Motor neuron (in vitro differentiated cells): Measurements from ENCODE around the gene PARN. TPM values are rescaled to one million over a fixed set of nuclear protein-coding genes. Genes with fewer than 3 reads are reported as not detected.

ENCODE experiments used
- ATAC-seq, 8 experiments: fragments of 200-7000 bp; cut with Tn5 transposase; replicated peaks in 6 of 8; 2 replicates each; pipeline ENCODE4 v1.8.0; 2021; ENCODE audit warnings: mild to moderate bottlenecking in 8 of 8, moderate library complexity in 8 of 8
- H3K27ac ChIP-seq, 2 donors: fragments of 250-450 bp; sonication (Bioruptor Pico); 2 replicates each; pipeline ENCODE4 v1.9.0; 2021; ENCODE audit warnings: antibody characterized with exemption in 2 of 2, mild to moderate bottlenecking in 2 of 2, moderate library complexity in 1 of 2
- H3K4me1 ChIP-seq, 2 donors: fragments of 250-450 bp; sonication (Bioruptor Pico); replicated peaks in 1 of 2; 2 replicates each; pipeline ENCODE4 v1.6.1; 2021; ENCODE audit warnings: antibody characterized with exemption in 2 of 2, mild to moderate bottlenecking in 2 of 2, moderate library complexity in 1 of 2
- H3K4me3 ChIP-seq, 5 donors: fragments of 250-450 bp; sonication (Bioruptor Pico); 2 replicates each; pipeline ENCODE4 v1.9.0; 2021; ENCODE audit warnings: antibody characterized with exemption in 5 of 5, mild to moderate bottlenecking in 5 of 5, moderate library complexity in 4 of 5
- WGBS, 10 experiments: fragments of 450-650 bp; shearing (Covaris generic); methylation state at CpG; one replicate each; pipeline ENCODE4 v1.0.0; 2022; 5-methylcytosine and 5-hydroxymethylcytosine counted together
- in situ Hi-C, 9 experiments: fragments of 400-800 bp; cut with MboI; loops; one replicate each; pipeline ENCODE4 v1.15.0; 2021; ENCODE audit warnings: low sequenced_read_pairs in 9 of 9, low pct_unique_long_range_greater_than_20kb in 2 of 9; ENCODE audit not compliant: unreplicated experiment in 9 of 9
- total RNA-seq, 8 experiments: library from RNA; unstranded; fragments of 300-600 nt; gene quantifications; 2 replicates each; pipeline versions ENCODE4 v1.2.3 to v1.2.4, GENCODE V29; 2022

Gene PARN
- total RNA-seq, 8 experiments from 2014 or later = 16.0 to 60.6 (median 27.5) TPM

DNA sequence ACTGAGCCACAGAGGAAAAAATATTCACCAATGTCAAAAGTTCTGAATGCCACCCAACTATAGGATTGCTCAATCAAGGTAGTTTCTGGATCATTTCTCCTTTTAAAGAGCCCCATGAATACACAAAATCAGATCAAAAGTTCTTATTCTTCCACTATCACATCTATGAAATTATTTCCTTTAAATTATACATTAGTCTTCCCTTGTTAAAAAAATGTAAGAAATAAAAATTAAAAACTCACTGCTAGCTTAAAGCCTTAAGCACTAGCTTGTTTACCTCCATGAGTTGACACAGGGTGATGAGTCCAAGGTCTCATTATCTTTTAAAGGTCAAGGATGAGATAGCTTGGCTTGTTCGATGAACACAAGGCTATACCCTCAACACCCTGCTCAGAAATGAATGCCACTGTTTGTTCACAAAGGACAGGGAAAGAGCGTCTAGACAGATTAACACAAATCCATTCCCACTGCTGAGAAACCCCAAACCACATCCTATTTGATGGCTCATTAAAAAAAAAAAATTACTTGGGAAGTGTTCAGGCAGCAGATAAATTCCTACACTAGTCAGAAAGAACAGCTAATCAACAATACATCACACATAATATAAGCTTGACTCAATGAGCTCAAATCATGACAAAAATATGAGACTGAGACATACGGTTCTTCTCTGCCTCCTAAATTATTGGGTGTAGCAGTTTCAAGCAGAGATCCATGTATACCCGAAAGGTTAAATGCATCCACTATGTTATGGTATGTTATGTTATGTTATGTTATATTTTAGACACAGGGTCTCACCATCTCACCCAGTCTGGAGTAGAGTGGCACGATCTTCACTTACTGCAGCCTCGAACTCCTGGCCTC, 118.9 kb downstream of the PARN start:
- 17 to 100% (median 86%) methylated on average over 1 to 6 of the region's 6 CpGs; no CpG with 5 or more reads in 1 of the 10 experiments for WGBS, 10 experiments
- no peak overlapping the region for H3K4me3 ChIP-seq
- ATAC-seq = no peak
- H3K27ac ChIP-seq = no peak overlapping the region
- H3K4me1 ChIP-seq = no peaks in the 10 kb centered on the region
- in situ Hi-C loops = loop anchor here in 1 of 9 experiments (25.0 kb wide), 1 partner anchor 574 kb away; no protein-coding TSS in a partner anchor

DNA sequence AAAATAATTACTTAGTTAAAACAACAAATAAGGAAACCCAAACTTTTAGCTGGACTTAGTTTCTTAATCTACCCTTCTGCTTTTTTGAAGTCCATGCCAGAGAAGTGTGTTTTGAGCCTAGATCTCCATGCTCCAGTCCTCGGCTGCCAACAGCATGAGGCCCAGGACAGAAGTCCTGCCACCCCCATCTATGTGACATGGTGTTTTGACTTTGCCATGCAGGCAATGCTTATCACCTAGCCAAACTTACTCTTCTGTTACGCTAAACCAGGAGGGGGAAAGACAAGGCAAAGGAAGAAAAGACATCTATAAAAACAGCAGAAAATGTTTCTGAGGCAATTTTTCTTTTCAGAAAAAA, 119.5 kb downstream of the PARN start:
- in situ Hi-C loops = loop anchor here in 1 of 9 experiments (25.0 kb wide), 1 partner anchor 573 kb away; no protein-coding TSS in a partner anchor
- Histone ChIP-seq H3K4me1 (no peaks in the 10 kb centered on the region), H3K4me3 (no peak overlapping the region), H3K27ac (no peak overlapping the region)
- WGBS, 10 experiments = 86 to 100% (median 100%) methylated on average over 1 to 2 of the region's 2 CpGs; no CpG with 5 or more reads in 4 of the 10 experiments
- ATAC-seq = no peak

DNA sequence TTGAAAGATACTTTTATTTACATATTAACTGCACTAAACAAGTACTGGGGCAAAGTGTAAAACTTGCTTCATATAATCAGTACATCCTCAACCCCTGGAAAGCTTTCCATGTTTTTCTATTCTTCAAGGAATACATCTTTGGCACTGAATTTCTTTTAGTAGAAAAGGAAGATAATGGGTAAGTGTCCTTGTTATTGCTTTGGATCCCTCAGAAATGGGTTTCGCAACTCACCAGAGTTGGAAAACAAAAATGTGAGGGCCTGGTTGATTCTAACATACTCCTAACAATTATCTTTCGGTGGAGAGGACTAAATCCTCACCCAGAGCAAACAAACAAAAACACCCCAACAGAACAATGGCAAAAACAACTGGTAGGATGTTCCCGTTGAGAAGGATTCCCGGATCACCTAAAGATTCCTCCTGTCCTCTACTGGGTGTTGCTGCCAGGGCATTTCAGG, 120.4 kb downstream of the PARN start:
- H3K27ac ChIP-seq = no peak overlapping the region
- in situ Hi-C loops = loop anchor here in 1 of 9 experiments (25.0 kb wide), 1 partner anchor 572 kb away; no protein-coding TSS in a partner anchor

DNA sequence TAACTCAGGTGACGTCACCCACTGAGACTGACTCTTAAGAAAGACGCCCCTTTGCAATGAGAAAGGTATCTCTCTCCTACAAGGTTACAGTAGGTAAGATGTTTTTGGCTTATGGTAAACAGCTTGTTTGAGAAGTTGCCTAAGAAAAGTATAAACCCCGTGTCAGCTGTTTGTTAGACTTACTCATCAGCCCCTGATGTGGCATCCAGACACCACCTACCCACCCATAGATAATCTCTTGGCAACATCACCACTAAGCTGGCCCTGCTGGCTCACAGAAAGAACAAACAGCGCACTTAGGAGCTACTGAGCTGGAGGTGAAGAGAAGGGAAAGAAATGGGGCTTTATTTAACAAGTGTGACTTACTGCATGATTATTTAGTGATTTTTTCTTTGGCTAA, 121.0 kb downstream of the PARN start:
- no peak for ATAC-seq
- 14 to 97% (median 89%) methylated on average over 1 to 4 of the region's 4 CpGs; no CpG with 5 or more reads in 1 of the 10 experiments for WGBS, 10 experiments
- in situ Hi-C loops = loop anchor here in 1 of 9 experiments (25.0 kb wide), 1 partner anchor 572 kb away; no protein-coding TSS in a partner anchor
- H3K27ac ChIP-seq = no peak overlapping the region
- no peak overlapping the region for H3K4me3 ChIP-seq
- no peaks in the 10 kb centered on the region for H3K4me1 ChIP-seq

More for the DNA sequence above, 120.4 kb downstream of the PARN start:
- ATAC-seq = no peak
- WGBS, 10 experiments = 40 to 89% (median 69%) methylated on average over 1 to 4 of the region's 4 CpGs; no CpG with 5 or more reads in 3 of the 10 experiments
- H3K4me1 ChIP-seq = no peaks in the 10 kb centered on the region
- H3K4me3 ChIP-seq = no peak overlapping the region

DNA sequence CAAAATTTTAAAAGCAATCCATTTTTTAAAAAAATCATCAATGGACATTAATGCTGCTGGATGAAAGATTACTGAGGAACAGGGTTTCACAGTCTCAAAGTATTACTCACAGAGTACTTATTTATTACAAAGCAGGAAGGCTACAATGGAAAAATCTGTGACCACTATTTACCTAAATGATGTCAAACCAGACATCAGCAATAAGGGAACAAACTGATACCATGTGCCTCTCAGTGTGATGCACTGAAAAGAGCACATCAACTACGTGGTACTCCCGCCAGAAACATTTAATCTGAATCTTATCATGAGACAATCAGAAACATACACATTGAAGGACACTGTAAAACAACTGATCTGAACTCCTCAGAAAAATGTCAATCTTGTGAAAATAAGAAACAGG, 124.2 kb downstream of the PARN start:
- ATAC-seq = peak in 1 of 8 experiments; percentile 7
- no peak overlapping the region for H3K4me3 ChIP-seq
- WGBS, 10 experiments = 17 to 85% (median 68%) methylated on average over 1 to 2 of the region's 2 CpGs; no CpG with 5 or more reads in 2 of the 10 experiments
- peaks cover 0 to 9% of the 10 kb centered on the region in 2 donors for H3K4me1 ChIP-seq
- in situ Hi-C loops = loop anchor here in 1 of 9 experiments (25.0 kb wide), 1 partner anchor 569 kb away; no protein-coding TSS in a partner anchor
- H3K27ac ChIP-seq = no peak overlapping the region

DNA sequence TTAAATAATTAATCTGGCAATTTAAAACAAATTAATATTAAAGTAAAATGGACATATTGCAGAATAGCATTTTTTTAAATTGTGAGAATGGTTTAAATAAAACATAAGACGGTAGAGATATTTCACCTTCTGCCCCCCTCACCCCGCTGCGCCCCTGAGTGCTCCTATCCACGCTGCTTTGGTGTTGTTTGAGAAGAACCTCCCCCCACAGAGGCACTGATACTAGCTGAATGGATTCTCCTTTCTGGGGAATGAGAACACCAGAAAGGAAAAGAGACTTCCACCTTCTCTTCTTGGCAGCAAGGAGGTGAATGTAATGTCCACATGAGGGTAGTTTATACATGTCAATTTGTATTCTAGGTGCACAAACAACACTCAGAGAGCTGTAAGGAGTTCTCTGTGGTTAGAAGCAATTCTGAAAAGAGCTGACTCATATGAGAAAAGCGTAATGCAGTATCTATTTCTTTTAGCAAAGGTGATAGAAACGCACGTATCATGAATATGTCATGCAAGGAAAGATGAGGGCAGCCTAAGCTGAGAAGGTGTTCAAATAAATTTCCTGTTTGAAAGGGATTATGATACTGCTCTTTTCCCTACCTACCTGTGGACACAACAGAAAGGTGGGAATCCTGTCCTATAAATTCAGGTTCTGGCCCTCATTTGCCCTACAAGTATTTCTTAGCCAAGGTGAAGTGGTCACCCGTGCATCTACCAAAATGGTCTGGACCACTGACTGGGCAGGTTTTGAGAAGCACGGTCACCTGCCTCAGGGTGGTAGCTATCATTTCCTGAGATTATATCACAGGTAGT, 126.9 kb downstream of the PARN start:
- no peak overlapping the region for H3K27ac ChIP-seq
- ATAC-seq = peak in 1 of 8 experiments; percentile 26

DNA sequence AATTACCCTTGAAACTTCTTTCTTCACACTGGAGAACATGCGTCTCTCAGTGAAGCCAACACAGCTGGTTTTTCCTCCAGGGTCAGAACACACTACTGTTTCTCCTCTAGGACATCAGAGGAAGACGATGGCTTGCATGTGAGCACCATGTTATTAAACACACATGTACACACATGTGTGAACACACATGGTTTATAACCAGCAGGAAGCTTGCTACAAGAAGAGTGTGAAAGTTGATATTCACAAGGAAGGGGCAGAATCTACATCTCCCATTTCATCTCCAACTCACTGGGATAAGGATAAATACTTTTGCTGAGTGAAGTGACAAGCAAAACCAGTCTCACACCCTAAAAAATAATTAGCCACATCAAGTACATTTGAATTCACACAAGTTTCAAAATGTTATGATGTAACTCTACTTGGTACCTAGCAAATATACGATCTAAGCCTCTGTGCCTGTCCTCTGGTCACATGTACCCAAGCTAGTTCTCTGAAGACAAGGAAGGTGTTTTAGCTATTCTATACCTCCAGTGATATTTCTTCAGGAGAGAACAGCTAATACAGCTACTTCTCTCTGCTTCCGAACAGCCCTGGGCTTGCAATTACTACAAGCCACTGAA, 127.7 kb downstream of the PARN start:
- ATAC-seq = no peak
- WGBS, 10 experiments = 50 to 100% (median 91%) methylated on average over 1 to 3 of the region's 4 CpGs; no CpG with 5 or more reads in 1 of the 10 experiments
- H3K27ac ChIP-seq = peak overlapping the region in 1 of 2 donors; percentile 18

More for the DNA sequence above, 126.9 kb downstream of the PARN start:
- 50 to 97% (median 90%) methylated on average over 1 to 6 of the region's 9 CpGs for WGBS, 10 experiments
- in situ Hi-C loops = loop anchor here in 1 of 9 experiments (25.0 kb wide), 1 partner anchor 566 kb away; no protein-coding TSS in a partner anchor
- H3K4me3 ChIP-seq = no peak overlapping the region
- H3K4me1 ChIP-seq = peaks cover 0 to 9% of the 10 kb centered on the region in 2 donors

DNA sequence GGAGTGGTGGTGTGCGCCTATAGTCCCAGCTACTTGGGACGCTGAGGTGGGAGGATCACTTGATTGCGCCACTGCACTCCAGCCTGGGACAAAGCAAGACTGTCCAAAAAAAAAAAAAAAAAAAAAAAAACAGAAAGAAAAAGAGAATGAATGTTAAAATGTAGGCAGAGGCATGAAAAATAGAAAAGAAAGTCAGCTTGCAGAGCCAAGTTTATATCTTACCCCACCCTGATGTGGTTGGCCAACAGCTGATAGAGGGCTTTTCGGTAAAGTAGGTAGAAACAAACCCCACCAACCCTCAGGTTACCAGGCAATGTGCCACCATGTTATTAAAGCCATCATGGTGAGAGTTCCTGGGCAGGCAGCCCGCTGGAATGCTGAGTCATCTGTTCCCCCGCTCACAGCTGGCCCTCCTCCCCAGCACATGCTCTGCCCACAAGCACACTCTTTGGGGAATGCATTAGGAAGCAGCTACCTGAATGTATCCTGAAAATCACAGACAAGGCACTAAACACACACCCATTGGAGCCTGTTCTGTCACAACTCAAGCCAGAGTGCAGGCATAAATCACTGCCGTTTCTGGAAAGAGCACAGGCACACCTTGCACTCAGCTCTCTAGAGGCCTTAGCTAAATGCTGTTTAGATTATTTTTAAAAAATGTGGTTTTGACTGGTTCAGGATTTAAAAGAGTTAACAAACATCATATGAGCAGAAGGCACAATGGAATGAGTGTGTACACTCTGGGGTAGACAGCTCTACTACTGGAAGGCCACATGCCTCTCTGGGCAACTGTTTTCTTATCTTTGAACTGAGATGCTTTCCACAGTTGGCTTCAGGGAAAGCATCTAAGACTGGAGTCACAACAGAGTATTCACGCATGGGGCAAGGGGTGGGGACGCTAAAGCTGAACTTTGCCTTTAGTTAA, 128.5 kb downstream of the PARN start:
- ATAC-seq = peak; percentile 74 to 89 (median 81)
- H3K27ac ChIP-seq = peak overlapping the region in 1 of 2 donors; percentile 18
- 4 to 92% (median 40%) methylated on average over 1 to 7 of the region's 9 CpGs; no CpG with 5 or more reads in 1 of the 10 experiments for WGBS, 10 experiments
- in situ Hi-C loops = loop anchor here in 1 of 9 experiments (25.0 kb wide), 1 partner anchor 564 kb away; no protein-coding TSS in a partner anchor
- no peak overlapping the region for H3K4me3 ChIP-seq
- peaks cover 8 to 17% of the 10 kb centered on the region in 2 donors for H3K4me1 ChIP-seq

More for the DNA sequence above, 127.7 kb downstream of the PARN start:
- in situ Hi-C loops = loop anchor here in 1 of 9 experiments (25.0 kb wide), 1 partner anchor 565 kb away; no protein-coding TSS in a partner anchor
- Histone ChIP-seq H3K4me3 (no peak overlapping the region), H3K4me1 (peaks cover under 1 to 9% of the 10 kb centered on the region in 2 donors)

DNA sequence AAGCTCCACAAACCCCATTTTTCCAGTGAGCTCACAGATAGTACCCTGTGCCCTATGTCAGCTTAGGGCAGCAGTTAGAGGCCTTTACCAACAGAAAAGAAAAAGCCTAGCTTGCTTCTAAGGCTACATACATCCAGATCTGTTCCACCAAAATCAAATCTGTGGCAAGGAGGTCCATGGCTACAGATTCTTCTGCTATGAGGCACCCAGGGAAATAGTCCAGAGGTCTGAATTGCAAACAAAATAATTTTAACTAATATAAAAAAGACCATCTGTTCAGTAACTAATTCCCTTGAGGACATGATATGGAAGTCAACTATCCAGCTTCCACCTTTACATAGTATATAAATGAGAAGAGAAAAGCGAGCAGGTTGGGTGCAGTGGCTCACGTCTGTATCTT, 129.3 kb downstream of the PARN start:
- Histone ChIP-seq H3K4me3 (no peak overlapping the region), H3K4me1 (peaks cover 15 to 25% of the 10 kb centered on the region in 2 donors), H3K27ac (no peak overlapping the region)
- ATAC-seq = no peak
- in situ Hi-C loops = loop anchor here in 1 of 9 experiments (25.0 kb wide), 1 partner anchor 563 kb away; no protein-coding TSS in a partner anchor
- 83 to 100% (median 88%) methylated on average over 1 to 2 of the region's 2 CpGs; no CpG with 5 or more reads in 5 of the 10 experiments for WGBS, 10 experiments

DNA sequence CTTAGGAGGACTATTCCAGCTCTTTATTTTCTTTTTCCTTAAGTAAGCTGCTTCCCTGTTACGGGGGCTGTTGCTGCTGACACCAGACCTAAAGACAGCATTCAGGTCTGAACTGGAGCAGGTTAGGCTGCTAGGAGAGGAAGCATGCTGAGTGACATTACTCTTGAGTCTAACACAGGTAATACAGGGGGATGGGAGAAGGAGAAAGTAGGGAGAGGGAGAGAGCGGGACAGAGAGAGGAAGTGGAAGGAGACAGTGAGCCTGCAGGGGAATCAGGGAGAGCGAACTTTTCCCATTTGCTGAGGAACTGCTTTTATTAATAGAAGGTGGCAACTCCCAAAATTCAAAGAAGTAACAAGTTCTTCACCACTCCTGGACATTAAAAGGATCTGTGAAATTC, 130.9 kb downstream of the PARN start:
- no peak overlapping the region for H3K27ac ChIP-seq
- 58 to 100% (median 92%) methylated on average over 1 to 3 of the region's 3 CpGs; no CpG with 5 or more reads in 2 of the 10 experiments for WGBS, 10 experiments
- no peak for ATAC-seq
- H3K4me1 ChIP-seq = peaks cover 15 to 26% of the 10 kb centered on the region in 2 donors
- in situ Hi-C loops = no loop called here
- H3K4me3 ChIP-seq = no peak overlapping the region
